H9 (cell line): ENCODE data around the gene FUT2. TPM values are rescaled to one million over a fixed set of nuclear protein-coding genes. Genes with fewer than 3 reads are reported as not detected.
A peak's percentile ranks its signal among the peaks of the same experiment; 100 is the strongest.

Source experiments
- DNase-seq: peaks from one replicate; pipeline ENCODE4 v3.0.0-alpha.2; 2017
- H2AFZ ChIP-seq: one replicate; pipeline ENCODE4 v1.6.1; 2013; ENCODE audit warnings: mild to moderate bottlenecking, low read length, control low read depth, moderate library complexity
- H2AK5ac ChIP-seq: 2 replicates; pipeline ENCODE4 v1.6.1; 2013; ENCODE audit warnings: low read length, control low read depth, mixed read lengths; ENCODE audit not compliant: insufficient read length
- H2BK120ac ChIP-seq: one replicate; pipeline ENCODE4 v1.6.1; 2013; ENCODE audit warnings: low read depth, mild to moderate bottlenecking, low read length, control low read depth, inconsistent platforms; ENCODE audit not compliant: poor library complexity, severe bottlenecking
- H2BK12ac ChIP-seq: 2 replicates; pipeline ENCODE4 v1.6.1; 2013; ENCODE audit warnings: low read length, control low read depth, mixed read lengths, low read depth; ENCODE audit not compliant: insufficient read length
- H2BK15ac ChIP-seq: 2 replicates; pipeline ENCODE4 v1.6.1; 2013; ENCODE audit warnings: low read depth, low read length, control low read depth
- H2BK20ac ChIP-seq: one replicate; pipeline ENCODE4 v1.6.1; 2013; ENCODE audit warnings: low read depth, mild to moderate bottlenecking, low read length, control low read depth, inconsistent platforms; ENCODE audit not compliant: poor library complexity, severe bottlenecking
- H2BK5ac ChIP-seq: 2 replicates; pipeline ENCODE4 v1.6.1; 2013; ENCODE audit warnings: low read length, control low read depth, mixed read lengths; ENCODE audit not compliant: insufficient read length
- H3K14ac ChIP-seq: 2 replicates; pipeline ENCODE4 v1.6.1; 2013; ENCODE audit warnings: low read length, control low read depth; ENCODE audit not compliant: insufficient read depth
- H3K18ac ChIP-seq: 2 replicates; pipeline ENCODE4 v1.6.1; 2013; ENCODE audit warnings: low read depth, mild to moderate bottlenecking, mixed read lengths, low read length, control low read depth; ENCODE audit not compliant: insufficient read length
- H3K23ac ChIP-seq: 2 replicates; pipeline ENCODE4 v1.6.1; 2013; ENCODE audit warnings: low read length, control low read depth, mixed read lengths, low read depth; ENCODE audit not compliant: insufficient read length
- H3K23me2 ChIP-seq: 2 replicates; pipeline ENCODE4 v1.6.1; 2013; ENCODE audit warnings: low read depth, mild to moderate bottlenecking, mixed read lengths, low read length, control low read depth; ENCODE audit not compliant: insufficient read length, poor library complexity, severe bottlenecking
- H3K27ac ChIP-seq: 2 replicates; pipeline ENCODE4 v1.5.1; 2013; ENCODE audit warnings: low read length, control low read depth, mixed read lengths, low read depth; ENCODE audit not compliant: insufficient read length
- H3K27me3 ChIP-seq: 2 replicates; pipeline ENCODE4 v1.6.1; 2013; ENCODE audit warnings: low read length, control low read depth, inconsistent platforms; ENCODE audit not compliant: insufficient read depth
- H3K4ac ChIP-seq: 2 replicates; pipeline ENCODE4 v1.6.1; 2013; ENCODE audit warnings: low read depth, mild to moderate bottlenecking, control low read depth, inconsistent platforms, low read length, moderate library complexity
- H3K4me1 ChIP-seq: 2 replicates; pipeline ENCODE4 v1.6.1; 2013; ENCODE audit warnings: low read length, control low read depth, inconsistent platforms; ENCODE audit not compliant: insufficient read depth
- H3K4me2 ChIP-seq: 2 replicates; pipeline ENCODE4 v1.6.1; 2013; ENCODE audit warnings: low read length, control low read depth, mixed read lengths; ENCODE audit not compliant: insufficient read length, insufficient read depth
- H3K56ac ChIP-seq: 2 replicates; pipeline ENCODE4 v1.6.1; 2013; ENCODE audit warnings: low read depth, mild to moderate bottlenecking, mixed read lengths, low read length, control low read depth; ENCODE audit not compliant: insufficient read length
- H3K79me1 ChIP-seq: 2 replicates; pipeline ENCODE4 v1.6.1; 2013; ENCODE audit warnings: low read depth, mild to moderate bottlenecking, moderate library complexity, low read length, control low read depth, inconsistent platforms; ENCODE audit not compliant: insufficient read depth, poor library complexity, severe bottlenecking
- H3K79me2 ChIP-seq: 2 replicates; pipeline ENCODE4 v1.6.1; 2013; ENCODE audit warnings: low read length, control low read depth, inconsistent platforms; ENCODE audit not compliant: insufficient read depth
- H3K9ac ChIP-seq: 2 replicates; pipeline ENCODE4 v1.6.1; 2013; ENCODE audit warnings: low read length, control low read depth, mixed read lengths; ENCODE audit not compliant: insufficient read length; ENCODE audit errors: extremely low read depth
- H3K9me3 ChIP-seq: one replicate; pipeline ENCODE4 v1.6.1; 2013; ENCODE audit warnings: low read depth, low read length, inconsistent platforms; ENCODE audit not compliant: control insufficient read depth
- H3T11ph ChIP-seq: one replicate; pipeline ENCODE4 v1.6.1; 2013; ENCODE audit warnings: mild to moderate bottlenecking, low read length, control low read depth, inconsistent platforms
- H4K20me1 ChIP-seq: one replicate; pipeline ENCODE4 v1.6.1; 2013; ENCODE audit not compliant: control insufficient read depth, insufficient read length, insufficient read depth
- H4K5ac ChIP-seq: 2 replicates; pipeline ENCODE4 v1.6.1; 2013; ENCODE audit warnings: low read depth, mild to moderate bottlenecking, mixed read lengths, low read length, control low read depth; ENCODE audit not compliant: insufficient read length
- H4K8ac ChIP-seq: replicated peaks from 2 replicates; pipeline ENCODE4 v1.6.1; 2013; ENCODE audit warnings: low read length, control low read depth, mixed read lengths, low read depth; ENCODE audit not compliant: insufficient read length
- H4K91ac ChIP-seq: 2 replicates; pipeline ENCODE4 v1.6.1; 2013; ENCODE audit warnings: low read depth, mild to moderate bottlenecking, moderate library complexity, mixed read lengths, low read length, control low read depth; ENCODE audit not compliant: insufficient read length
- H3K27ac Mint-ChIP-seq, 3 experiments: 2 replicates in 2 of 3; 3 replicates in 1 of 3; pipeline ENCODE4 v1.8.0; 2020 to 2021; ENCODE audit warnings: mixed read lengths in 3 of 3, mild to moderate bottlenecking in 1 of 3, moderate library complexity in 1 of 3
- H3K27me3 Mint-ChIP-seq: 2 replicates; pipeline ENCODE4 v1.8.0; 2021; ENCODE audit warnings: low read depth, mild to moderate bottlenecking, moderate library complexity, mixed read lengths
- H3K36me3 Mint-ChIP-seq, 3 experiments: 2 replicates in 2 of 3; 3 replicates in 1 of 3; pipeline ENCODE4 v1.8.0; 2020 to 2021; ENCODE audit warnings: low read depth in 3 of 3, mixed read lengths in 3 of 3; ENCODE audit not compliant: insufficient read depth in 1 of 3
- H3K4me1 Mint-ChIP-seq, 2 experiments: 2 replicates each; pipeline ENCODE4 v1.8.0; 2020; ENCODE audit warnings: mixed read lengths in 2 of 2
- H3K4me3 Mint-ChIP-seq, 2 experiments: 2 replicates in 1 of 2; 3 replicates in 1 of 2; pipeline ENCODE4 v1.8.0; 2020 to 2021; ENCODE audit warnings: mild to moderate bottlenecking in 2 of 2, mixed read lengths in 2 of 2, moderate library complexity in 1 of 2
- H3K9me3 Mint-ChIP-seq, 2 experiments: 2 replicates in 1 of 2; 3 replicates in 1 of 2; pipeline ENCODE4 v1.8.0; 2020; ENCODE audit warnings: mild to moderate bottlenecking in 2 of 2, mixed read lengths in 2 of 2, moderate library complexity in 1 of 2
- CTCF ChIP-seq: fragments of 200-600 bp; sonication (generic); conservative IDR thresholded peaks from 3 replicates; pipeline ENCODE4 v1.8.0; 2021; ENCODE audit warnings: antibody characterized with exemption, mild to moderate bottlenecking
- WGBS: extraction: QIAGEN DNeasy Blood & Tissue Kit; methylation state at CpG from one replicate; pipeline ENCODE4 v1.1.7; 2013; ENCODE audit warnings: missing lambda C conversion rate, low lambda C conversion rate, mixed read lengths; ENCODE audit not compliant: insufficient read length; ENCODE audit errors: extremely low coverage; 5-methylcytosine and 5-hydroxymethylcytosine counted together
- total RNA-seq: library from RNA; stranded (reverse); gene quantifications from 2 replicates; pipeline ENCODE4 v1.2.1, GENCODE V29; 2021

FUT2 gene
- total RNA-seq, 1 experiment from 2014 or later = 11.4 TPM

- WGBS = no CpG with 5 or more reads among the region's 31 CpGs
- Histone ChIP-seq H3K27ac (no peak within 1 kb of the TSS), H2AFZ (no peak within 1 kb of the TSS), H3K4me1 (peaks cover 4% of the 10 kb centered on the region; the same call in 1 of the 2 replicates), H3K18ac (peak within 1 kb of the TSS; percentile 81), H2BK20ac (no peak within 1 kb of the TSS), H4K91ac (no peak within 1 kb of the TSS), H2BK15ac (no peak within 1 kb of the TSS), H3K4me2 (peak within 1 kb of the TSS; percentile 71), H3K79me1 (peaks cover 6% of the 10 kb centered on the region), H3K56ac (no peak within 1 kb of the TSS), H3K9ac (peak within 1 kb of the TSS; percentile 25), H2BK5ac (no peak within 1 kb of the TSS), H3K4ac (no peak within 1 kb of the TSS; the same call in 1 of the 2 replicates), H3K23ac (no peak within 1 kb of the TSS), H4K8ac (no peak within 1 kb of the TSS), H2BK12ac (no peak within 1 kb of the TSS), H2AK5ac (no peak within 1 kb of the TSS), H3K79me2 (peaks cover 4% of the 10 kb centered on the region; the same call in 1 of the 2 replicates), H3K9me3 (no peaks in the 10 kb centered on the region), H4K20me1 (no peaks in the 10 kb centered on the region), H3K27me3 (no peaks in the 10 kb centered on the region), H3K23me2 (peaks cover 5% of the 10 kb centered on the region), H2BK120ac (no peak within 1 kb of the TSS), H3T11ph (no peak within 1 kb of the TSS), H4K5ac (no peak within 1 kb of the TSS), H3K14ac (peak within 1 kb of the TSS; percentile 50; the same call in 1 of the 2 replicates)
- Mint-ChIP-seq H3K27me3 (peaks cover 1% of the 10 kb centered on the region; the same call in 1 of the 2 replicates), H3K4me3 (peak within 1 kb of the TSS; percentile 66 to 79), H3K9me3 (no peaks in the 10 kb centered on the region; a peak in 1 of 5 replicates), H3K4me1 (peaks cover 22 to 29% of the 10 kb centered on the region in 2 experiments), H3K27ac (peak within 1 kb of the TSS; percentile 95 to 96 (median 95); a peak in 5 of 7 replicates), H3K36me3 (peaks cover 21 to 33% (median 30%) of the 10 kb centered on the region in 3 experiments; a peak in 6 of 7 replicates)
- DNase-seq = peak; percentile 94
- TF ChIP-seq CTCF = no peak
Measured at GRCh38 chr19:48746738-48747575, 51.2 kb downstream of the FUT2 start, which contains the start of gene IZUMO1. IZUMO1 (minus strand) TSS chr19:48746909; CDS start chr19:48745859, 1,050 bp downstream.
